Hepatocyte (in vitro differentiated cells): ENCODE measurements around the gene CD163L1. TPM values are rescaled to one million over a fixed set of nuclear protein-coding genes. Genes with fewer than 3 reads are reported as not detected.
A peak's percentile ranks its signal among the peaks of the same experiment; 100 is the strongest.

Experiments used
- DNase-seq: peaks from one replicate; pipeline ENCODE4 v3.0.0-alpha.2; 2016; ENCODE audit warnings: low spot score
- H2AFZ ChIP-seq: fragments of 200-600 bp; sonication (generic); 2 replicates; pipeline ENCODE4 v1.6.0; 2016; ENCODE audit warnings: antibody characterized with exemption, mild to moderate bottlenecking
- H3K27ac ChIP-seq: fragments of 200-600 bp; sonication (generic); 2 replicates; pipeline ENCODE4 v1.5.1; 2016; ENCODE audit warnings: mild to moderate bottlenecking
- H3K27me3 ChIP-seq: fragments of 200-600 bp; sonication (generic); 2 replicates; pipeline ENCODE4 v1.6.1; 2016
- H3K36me3 ChIP-seq: fragments of 200-600 bp; sonication (generic); replicated peaks from 2 replicates; pipeline ENCODE4 v1.5.1; 2016; ENCODE audit warnings: low read depth; ENCODE audit not compliant: insufficient read depth
- H3K4me1 ChIP-seq: fragments of 200-600 bp; sonication (generic); 2 replicates; pipeline ENCODE4 v1.5.1; 2016; ENCODE audit warnings: mild to moderate bottlenecking, moderate library complexity; ENCODE audit not compliant: insufficient read depth
- H3K4me2 ChIP-seq: fragments of 200-600 bp; sonication (generic); 2 replicates; pipeline ENCODE4 v1.6.0; 2016
- H3K4me3 ChIP-seq: fragments of 200-600 bp; sonication (generic); 2 replicates; pipeline ENCODE4 v1.5.1; 2016; ENCODE audit warnings: mild to moderate bottlenecking
- H3K79me2 ChIP-seq: fragments of 200-600 bp; sonication (generic); 2 replicates; pipeline ENCODE4 v1.6.0; 2017; ENCODE audit warnings: mild to moderate bottlenecking
- H3K9me2 ChIP-seq: fragments of 200-600 bp; sonication (generic); replicated peaks from 2 replicates; pipeline ENCODE4 v1.6.0; 2017; ENCODE audit warnings: mild to moderate bottlenecking; ENCODE audit not compliant: insufficient read depth
- H3K9me3 ChIP-seq: fragments of 200-600 bp; sonication (generic); 2 replicates; pipeline ENCODE4 v1.5.1; 2016; ENCODE audit warnings: low read depth, mild to moderate bottlenecking
- H4K20me1 ChIP-seq: fragments of 200-600 bp; sonication (generic); 2 replicates; pipeline ENCODE4 v1.6.0; 2016; ENCODE audit warnings: mild to moderate bottlenecking; ENCODE audit not compliant: insufficient read depth, poor library complexity, severe bottlenecking
- EZH2 ChIP-seq: fragments of 200-600 bp; sonication (generic); IDR thresholded peaks from 2 replicates; pipeline ENCODE4 v1.6.1; 2016; ENCODE audit warnings: antibody characterized with exemption, mild to moderate bottlenecking, borderline replicate concordance
- EZH2phosphoT487 ChIP-seq: fragments of 200-600 bp; sonication (generic); IDR thresholded peaks from one replicate; pipeline ENCODE4 v1.6.1; 2018; ENCODE audit warnings: antibody characterized with exemption, mild to moderate bottlenecking, low read depth, moderate library complexity; ENCODE audit not compliant: unreplicated experiment, severe bottlenecking
- WGBS: methylation state at CpG from one replicate; pipeline ENCODE4 v1.1.6; 2016; ENCODE audit warnings: low lambda C conversion rate; ENCODE audit errors: missing lambda C conversion rate; 5-methylcytosine and 5-hydroxymethylcytosine counted together
- polyA plus RNA-seq: library from polyadenylated mRNA; unstranded; fragments of >200 nt; fragmentation: Nextera tagmentation; extraction: Ambion mirVana; gene quantifications from 2 replicates; pipeline ENCODE4 v1.2.1, GENCODE V29; 2016
- total RNA-seq: library from RNA; depleted of rRNA; stranded (reverse); fragments of >200 nt; gene quantifications from 2 replicates; pipeline ENCODE4 v1.2.3, GENCODE V29; 2014
- TF ChIP-seq, protein P1 (sequence below): fragments of 200-600 bp; sonication (generic); IDR thresholded peaks from 2 replicates; pipeline ENCODE4 v1.5.1; 2016; ENCODE audit warnings: antibody characterized with exemption, mild to moderate bottlenecking; ENCODE audit not compliant: poor library complexity

Gene CD163L1
- total and polyA plus RNA-seq, 2 experiments from 2014 or later: 1.7 TPM; not detected in 1

DNA sequence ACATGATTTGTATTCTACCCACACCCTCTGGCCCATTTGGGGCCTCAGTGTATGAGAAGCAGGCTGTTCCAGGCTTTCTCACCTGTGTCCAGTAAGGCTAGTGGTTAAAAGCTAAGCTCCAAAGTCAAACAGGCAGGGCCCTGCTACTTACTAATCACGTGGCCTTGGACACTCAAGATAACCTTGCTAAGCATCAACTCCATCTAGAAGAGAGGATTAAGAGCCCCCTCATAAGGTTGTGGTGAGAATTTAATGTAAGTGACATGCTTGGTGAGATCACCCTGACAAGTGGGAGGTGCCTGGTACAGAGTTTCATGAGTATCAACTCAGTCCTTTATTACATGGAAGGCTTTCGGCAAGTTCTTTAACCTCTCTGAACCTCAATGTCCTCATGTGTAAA is 122.3 kb downstream of the CD163L1 start:
- Histone ChIP-seq H3K4me2 (no peak overlapping the region), H2AFZ (no peak overlapping the region), H3K4me1 (no peaks in the 10 kb centered on the region), H3K79me2 (no peaks in the 10 kb centered on the region), H3K27ac (no peak overlapping the region), H3K9me3 (no peaks in the 10 kb centered on the region), H4K20me1 (no peaks in the 10 kb centered on the region), H3K27me3 (no peaks in the 10 kb centered on the region), H3K9me2 (no peaks in the 10 kb centered on the region), H3K36me3 (no peaks in the 10 kb centered on the region), H3K4me3 (no peak overlapping the region)
- TF ChIP-seq, protein P1, sequence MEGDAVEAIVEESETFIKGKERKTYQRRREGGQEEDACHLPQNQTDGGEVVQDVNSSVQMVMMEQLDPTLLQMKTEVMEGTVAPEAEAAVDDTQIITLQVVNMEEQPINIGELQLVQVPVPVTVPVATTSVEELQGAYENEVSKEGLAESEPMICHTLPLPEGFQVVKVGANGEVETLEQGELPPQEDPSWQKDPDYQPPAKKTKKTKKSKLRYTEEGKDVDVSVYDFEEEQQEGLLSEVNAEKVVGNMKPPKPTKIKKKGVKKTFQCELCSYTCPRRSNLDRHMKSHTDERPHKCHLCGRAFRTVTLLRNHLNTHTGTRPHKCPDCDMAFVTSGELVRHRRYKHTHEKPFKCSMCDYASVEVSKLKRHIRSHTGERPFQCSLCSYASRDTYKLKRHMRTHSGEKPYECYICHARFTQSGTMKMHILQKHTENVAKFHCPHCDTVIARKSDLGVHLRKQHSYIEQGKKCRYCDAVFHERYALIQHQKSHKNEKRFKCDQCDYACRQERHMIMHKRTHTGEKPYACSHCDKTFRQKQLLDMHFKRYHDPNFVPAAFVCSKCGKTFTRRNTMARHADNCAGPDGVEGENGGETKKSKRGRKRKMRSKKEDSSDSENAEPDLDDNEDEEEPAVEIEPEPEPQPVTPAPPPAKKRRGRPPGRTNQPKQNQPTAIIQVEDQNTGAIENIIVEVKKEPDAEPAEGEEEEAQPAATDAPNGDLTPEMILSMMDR: no peak
- TF ChIP-seq EZH2phosphoT487 (no peak), EZH2 (no peak)
- 64% methylated on average over 2 of the region's 2 CpGs for WGBS
- DNase-seq: no peak

DNA sequence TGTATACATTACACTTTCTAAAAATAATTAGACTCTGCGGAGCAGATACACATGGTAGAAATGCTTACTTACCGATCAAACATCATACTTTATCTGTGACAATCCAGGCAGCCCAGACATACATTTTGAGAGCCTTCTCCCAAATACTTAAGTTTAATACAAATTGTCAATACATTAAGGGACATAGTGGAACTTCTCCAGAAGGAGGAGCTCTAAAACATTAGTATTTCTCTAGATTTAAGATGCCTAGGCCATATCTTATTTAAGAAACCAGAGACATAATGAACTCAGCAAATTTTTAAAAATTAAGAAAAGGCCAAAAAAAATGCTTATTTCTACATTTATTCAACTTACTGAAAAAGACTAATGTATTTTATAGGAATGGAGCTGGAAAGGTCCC is 124.0 kb downstream of the CD163L1 start:
- Histone ChIP-seq H3K27me3 (no peaks in the 10 kb centered on the region), H3K9me3 (no peaks in the 10 kb centered on the region), H3K4me3 (no peak overlapping the region), H3K27ac (no peak overlapping the region), H4K20me1 (no peaks in the 10 kb centered on the region), H3K4me2 (no peak overlapping the region), H3K36me3 (no peaks in the 10 kb centered on the region), H3K79me2 (no peaks in the 10 kb centered on the region), H3K9me2 (no peaks in the 10 kb centered on the region), H2AFZ (no peak overlapping the region), H3K4me1 (no peaks in the 10 kb centered on the region)
- 90% methylated on average over 2 of the region's 2 CpGs for WGBS
- no peak for DNase-seq
- TF ChIP-seq, protein P1: peak; percentile 16
- TF ChIP-seq EZH2 (no peak), EZH2phosphoT487 (no peak)

DNA sequence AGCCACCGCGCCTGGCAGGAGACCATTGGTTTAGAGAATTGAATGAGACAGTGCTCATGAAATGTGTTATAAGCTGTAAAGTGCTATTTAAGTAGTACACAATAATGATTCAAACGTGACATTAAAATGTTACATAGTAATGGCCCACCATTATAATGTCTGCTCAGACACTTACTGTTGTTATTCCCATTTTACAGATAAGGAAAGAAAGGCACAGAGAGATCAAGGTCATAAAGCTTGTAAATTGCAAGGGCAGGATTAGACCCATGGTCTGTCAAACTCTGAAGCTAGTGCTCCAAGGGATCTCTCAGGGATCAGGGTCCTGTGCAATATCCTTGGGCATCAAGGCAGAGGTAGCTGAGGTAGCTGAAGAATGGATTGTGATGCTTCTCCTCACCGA is 133.9 kb downstream of the CD163L1 start:
- H3K27me3 ChIP-seq: no peaks in the 10 kb centered on the region
- H3K79me2 ChIP-seq: no peaks in the 10 kb centered on the region
- H3K9me2 ChIP-seq: no peaks in the 10 kb centered on the region
- no peak overlapping the region for H3K4me2 ChIP-seq
- no peak for TF ChIP-seq EZH2
- TF ChIP-seq, protein P1: no peak
- TF ChIP-seq EZH2phosphoT487: no peak
- 94% methylated on average over 4 of the region's 4 CpGs for WGBS
- no peak overlapping the region for H3K27ac ChIP-seq
- no peaks in the 10 kb centered on the region for H3K9me3 ChIP-seq
- no peak overlapping the region for H3K4me3 ChIP-seq
- no peaks in the 10 kb centered on the region for H3K36me3 ChIP-seq
- no peak for DNase-seq
- H3K4me1 ChIP-seq: no peaks in the 10 kb centered on the region
- no peak overlapping the region for H2AFZ ChIP-seq
- no peaks in the 10 kb centered on the region for H4K20me1 ChIP-seq

Other genes with a start within 250 kb of the CD163L1 start
- not detected in 2 replicates for gene ACSM4, start 140.1 kb downstream of the CD163L1 start, total RNA-seq
- gene ACSM4, start 140.1 kb downstream of the CD163L1 start, polyA plus RNA-seq: not detected in 2 replicates
- gene CD163, start 59.6 kb upstream of the CD163L1 start, total RNA-seq: 3.8 and 5.6 TPM in 2 replicates
- 2.8 and 3.0 TPM in 2 replicates for gene CD163, start 59.6 kb upstream of the CD163L1 start, polyA plus RNA-seq
- 4.9 and 5.6 TPM in 2 replicates for gene APOBEC1, start 221.8 kb upstream of the CD163L1 start, total RNA-seq
- gene APOBEC1, start 221.8 kb upstream of the CD163L1 start, polyA plus RNA-seq: 1.5 and 2.5 TPM in 2 replicates